SK-N-SH treated with all-trans-retinoic acid at 6 μM for 48 hours (cell line): ENCODE data around the gene FN1.

Source experiments
- ARNTL ChIP-seq: fragments of 450-650 bp; formaldehyde crosslinking; IDR thresholded peaks from 2 replicates; pipeline ENCODE4 v1.5.0; 2020; ENCODE audit warnings: low read depth, mild to moderate bottlenecking, moderate library complexity, borderline replicate concordance
- CSDC2 ChIP-seq: fragments of 250-450 bp; sonication (Bioruptor Pico); IDR thresholded peaks from 2 replicates; pipeline ENCODE4 v1.5.0; 2020; ENCODE audit warnings: mild to moderate bottlenecking, moderate library complexity
- CSRNP3 ChIP-seq: fragments of 250-450 bp; sonication (Bioruptor Pico); IDR thresholded peaks from 2 replicates; pipeline ENCODE4 v1.5.1; 2021; ENCODE audit warnings: mild to moderate bottlenecking, moderate library complexity
- GLIS3 ChIP-seq: fragments of 250-450 bp; sonication (Bioruptor Pico); IDR thresholded peaks from 2 replicates; pipeline ENCODE4 v1.5.0; 2020; ENCODE audit warnings: mild to moderate bottlenecking, moderate library complexity
- PATZ1 ChIP-seq: fragments of 250-450 bp; sonication (Bioruptor Pico); IDR thresholded peaks from 2 replicates; pipeline ENCODE4 v1.8.0; 2020; ENCODE audit warnings: mild to moderate bottlenecking, moderate library complexity, borderline replicate concordance
- POU6F1 ChIP-seq: fragments of 250-450 bp; sonication (Bioruptor Pico); IDR thresholded peaks from 2 replicates; pipeline ENCODE4 v1.8.0; 2021; ENCODE audit warnings: low read depth, mild to moderate bottlenecking, moderate library complexity, borderline replicate concordance
- PPARA ChIP-seq: fragments of 250-450 bp; sonication (Bioruptor Pico); IDR thresholded peaks from 2 replicates; pipeline ENCODE4 v1.5.0; 2020; ENCODE audit warnings: mild to moderate bottlenecking, borderline replicate concordance
- RARB ChIP-seq: fragments of 250-450 bp; sonication (Bioruptor Pico); IDR thresholded peaks from 2 replicates; pipeline ENCODE4 v1.8.0; 2021; ENCODE audit warnings: mild to moderate bottlenecking, moderate library complexity
- TCF4 ChIP-seq: fragments of 250-450 bp; sonication (Bioruptor Pico); IDR thresholded peaks from 2 replicates; pipeline ENCODE4 v1.8.0; 2021; ENCODE audit warnings: mild to moderate bottlenecking, moderate library complexity, borderline replicate concordance
- TOX ChIP-seq: fragments of 250-450 bp; sonication (Bioruptor Pico); IDR thresholded peaks from 2 replicates; pipeline ENCODE4 v1.8.0; 2021; ENCODE audit warnings: mild to moderate bottlenecking, moderate library complexity, borderline replicate concordance
- ZC3H10 ChIP-seq: fragments of 250-450 bp; sonication (Bioruptor Pico); IDR thresholded peaks from 2 replicates; pipeline ENCODE4 v1.5.1; 2021; ENCODE audit warnings: mild to moderate bottlenecking, moderate library complexity
- ZFP3 ChIP-seq: fragments of 250-450 bp; sonication (Bioruptor Pico); IDR thresholded peaks from 2 replicates; pipeline ENCODE4 v1.5.0; 2020; ENCODE audit warnings: mild to moderate bottlenecking, moderate library complexity
- ZFP30 ChIP-seq: fragments of 450-650 bp; formaldehyde crosslinking; IDR thresholded peaks from 2 replicates; pipeline ENCODE4 v1.5.0; 2022; ENCODE audit warnings: mild to moderate bottlenecking, moderate library complexity

GRCh38 chr2:215354771-215355695 lies 80.8 kb downstream of the FN1 start:
- TF ChIP-seq GLIS3 (CRISPR knock-in tag): no peak
- no peak for TF ChIP-seq ZC3H10 (CRISPR knock-in tag)
- no peak for TF ChIP-seq TOX
- no peak for TF ChIP-seq POU6F1
- no peak for TF ChIP-seq PATZ1 (CRISPR knock-in tag)
- no peak for TF ChIP-seq ARNTL (CRISPR knock-in tag)
- TF ChIP-seq ZFP3 (CRISPR knock-in tag): no peak
- no peak for TF ChIP-seq CSRNP3 (CRISPR knock-in tag)
- no peak for TF ChIP-seq RARB (CRISPR knock-in tag)
- TF ChIP-seq CSDC2 (CRISPR knock-in tag): no peak
- TF ChIP-seq PPARA (CRISPR knock-in tag): no peak
- TF ChIP-seq ZFP30 (CRISPR knock-in tag): no peak
- no peak for TF ChIP-seq TCF4
